ENCODE measurements around the gene CCSAP.

CCSAP gene, protein sequence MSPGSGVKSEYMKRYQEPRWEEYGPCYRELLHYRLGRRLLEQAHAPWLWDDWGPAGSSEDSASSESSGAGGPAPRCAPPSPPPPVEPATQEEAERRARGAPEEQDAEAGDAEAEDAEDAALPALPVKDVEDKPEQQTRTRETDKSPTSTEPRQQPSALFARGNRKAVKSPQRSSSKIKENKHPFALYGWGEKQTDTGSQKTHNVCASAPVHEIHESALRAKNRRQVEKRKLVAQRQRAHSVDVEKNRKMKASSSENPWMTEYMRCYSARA

GRCh38 chr1:229342656-229343569, at the start of gene CCSAP:
Gene CCSAP, minus strand, starts transcription at chr1:229343047. Its CDS starts 582 bp downstream, at chr1:229342465.
- ATAC-seq: peak; percentile 71
- no peak for TF ChIP-seq CREB5 (CRISPR knock-in tag; IDR thresholded peaks at IDR 0.05; ENCODE audit: low read depth)
- TF ChIP-seq ZC3H10 (CRISPR knock-in tag; IDR thresholded peaks at IDR 0.05): no peak
- TF ChIP-seq ZNF565 (CRISPR knock-in tag; conservative IDR thresholded peaks at IDR 0.05; ENCODE audit: low read depth): no peak
- no peak for TF ChIP-seq ESRRG (CRISPR knock-in tag; IDR thresholded peaks at IDR 0.05)
- TF ChIP-seq CSDC2 (CRISPR knock-in tag; IDR thresholded peaks at IDR 0.05): no peak
- no peak for TF ChIP-seq ZFP3 (CRISPR knock-in tag; IDR thresholded peaks at IDR 0.05)
- TF ChIP-seq, protein P1, sequence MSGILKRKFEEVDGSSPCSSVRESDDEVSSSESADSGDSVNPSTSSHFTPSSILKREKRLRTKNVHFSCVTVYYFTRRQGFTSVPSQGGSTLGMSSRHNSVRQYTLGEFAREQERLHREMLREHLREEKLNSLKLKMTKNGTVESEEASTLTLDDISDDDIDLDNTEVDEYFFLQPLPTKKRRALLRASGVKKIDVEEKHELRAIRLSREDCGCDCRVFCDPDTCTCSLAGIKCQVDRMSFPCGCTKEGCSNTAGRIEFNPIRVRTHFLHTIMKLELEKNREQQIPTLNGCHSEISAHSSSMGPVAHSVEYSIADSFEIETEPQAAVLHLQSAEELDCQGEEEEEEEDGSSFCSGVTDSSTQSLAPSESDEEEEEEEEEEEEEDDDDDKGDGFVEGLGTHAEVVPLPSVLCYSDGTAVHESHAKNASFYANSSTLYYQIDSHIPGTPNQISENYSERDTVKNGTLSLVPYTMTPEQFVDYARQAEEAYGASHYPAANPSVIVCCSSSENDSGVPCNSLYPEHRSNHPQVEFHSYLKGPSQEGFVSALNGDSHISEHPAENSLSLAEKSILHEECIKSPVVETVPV (CRISPR knock-in tag; IDR thresholded peaks at IDR 0.05): no peak
- no peak for TF ChIP-seq TOX (CRISPR knock-in tag; IDR thresholded peaks at IDR 0.05; ENCODE audit: borderline replicate concordance)
- TF ChIP-seq ARNTL (CRISPR knock-in tag; IDR thresholded peaks at IDR 0.05; ENCODE audit: borderline replicate concordance, low read depth): no peak
- no peak for TF ChIP-seq OSR1 (CRISPR knock-in tag; IDR thresholded peaks at IDR 0.05)
- no peak for TF ChIP-seq PPARA (CRISPR knock-in tag; IDR thresholded peaks at IDR 0.05; ENCODE audit: borderline replicate concordance)
- no peak for TF ChIP-seq POU6F1 (CRISPR knock-in tag; IDR thresholded peaks at IDR 0.05; ENCODE audit: borderline replicate concordance, low read depth)
- no peak for TF ChIP-seq PATZ1 (CRISPR knock-in tag; IDR thresholded peaks at IDR 0.05; ENCODE audit: borderline replicate concordance)
- TF ChIP-seq TSHZ2 (CRISPR knock-in tag; IDR thresholded peaks at IDR 0.05): no peak
- TF ChIP-seq ZNF70 (CRISPR knock-in tag; IDR thresholded peaks at IDR 0.05): no peak

DNA sequence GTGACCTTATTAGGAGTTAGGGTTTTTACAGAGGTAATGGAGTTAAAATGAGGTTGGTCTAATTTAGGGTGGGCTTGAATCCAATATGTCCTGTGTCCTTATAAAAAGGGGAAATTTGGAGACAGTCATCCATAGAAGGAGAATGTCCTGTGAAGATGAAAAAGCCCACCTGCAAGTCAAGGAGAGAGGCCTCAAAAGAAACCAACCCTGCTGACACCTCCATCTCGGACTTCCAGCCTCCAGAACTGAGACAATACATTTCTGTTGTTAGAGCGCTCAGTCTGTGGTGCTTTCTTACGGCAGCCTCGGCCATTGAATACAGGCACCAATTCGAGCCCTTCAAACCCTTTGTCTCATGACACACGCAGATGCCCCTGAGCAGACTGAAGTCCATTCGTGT, 47.3 kb upstream of the CCSAP start:
- ATAC-seq: no peak
- TF ChIP-seq PATZ1 (CRISPR knock-in tag; IDR thresholded peaks at IDR 0.05; ENCODE audit: borderline replicate concordance) (no peak), ZFP3 (CRISPR knock-in tag; IDR thresholded peaks at IDR 0.05) (no peak)

Measured in SK-N-SH treated with all-trans-retinoic acid at 6 μM for 48 hours (cell line).